Astrocyte (in vitro differentiated cells and primary cell): Measurements from ENCODE around the gene PLXDC2. TPM values are rescaled to one million over a fixed set of nuclear protein-coding genes. Genes with fewer than 3 reads are reported as not detected.

Experiments
- DNase-seq: peaks from one replicate; pipeline ENCODE4 v3.0.0-alpha.2; 2010; ENCODE audit warnings: low read depth
- FAIRE-seq: peaks from 2 replicates; lab custom pipeline; 2011; peaks lifted over from hg19 to GRCh38; lab: Jason Lieb, UNC
- H2AFZ ChIP-seq: 2 replicates; pipeline ENCODE4 v1.6.0; 2012; ENCODE audit warnings: low read depth, low read length, inconsistent platforms
- H3K27ac ChIP-seq: 2 replicates; pipeline ENCODE4 v1.5.1; 2011; ENCODE audit warnings: low read depth, low read length, inconsistent platforms
- H3K27me3 ChIP-seq: 2 replicates; pipeline ENCODE4 v1.6.0; 2011; ENCODE audit warnings: low read length, inconsistent platforms; ENCODE audit not compliant: insufficient read depth
- H3K36me3 ChIP-seq: 2 replicates; pipeline ENCODE4 v1.5.1; 2011; ENCODE audit warnings: low read length, inconsistent platforms; ENCODE audit not compliant: insufficient read depth
- H3K4me1 ChIP-seq: 2 replicates; pipeline ENCODE4 v1.5.1; 2011; ENCODE audit warnings: low read length, inconsistent platforms; ENCODE audit not compliant: insufficient read depth
- H3K4me2 ChIP-seq: 2 replicates; pipeline ENCODE4 v1.6.0; 2012; ENCODE audit warnings: low read length, inconsistent platforms
- H3K4me3 ChIP-seq: 2 replicates; pipeline ENCODE4 v1.5.1; 2011; ENCODE audit warnings: low read depth, mild to moderate bottlenecking, low read length, inconsistent platforms; ENCODE audit not compliant: insufficient read depth
- H3K79me2 ChIP-seq: 2 replicates; pipeline ENCODE4 v1.6.0; 2012; ENCODE audit warnings: mild to moderate bottlenecking, low read length, inconsistent platforms; ENCODE audit not compliant: insufficient read depth
- H3K9ac ChIP-seq: 2 replicates; pipeline ENCODE4 v1.6.0; 2012; ENCODE audit warnings: mild to moderate bottlenecking, low read length, inconsistent platforms
- H3K9me3 ChIP-seq: 2 replicates; pipeline ENCODE4 v1.5.1; 2012; ENCODE audit warnings: low read depth, mild to moderate bottlenecking, low read length, inconsistent platforms; ENCODE audit not compliant: insufficient read depth
- H4K20me1 ChIP-seq: 2 replicates; pipeline ENCODE4 v1.6.0; 2012; ENCODE audit warnings: low read length, inconsistent platforms; ENCODE audit not compliant: insufficient read depth
- H3K27ac Mint-ChIP-seq: one replicate; pipeline ENCODE4 v1.8.0; 2021; ENCODE audit warnings: mild to moderate bottlenecking, mixed read lengths; ENCODE audit not compliant: unreplicated experiment
- H3K27me3 Mint-ChIP-seq: one replicate; pipeline ENCODE4 v1.8.0; 2021; ENCODE audit warnings: low read depth, mixed read lengths; ENCODE audit not compliant: unreplicated experiment
- H3K36me3 Mint-ChIP-seq: one replicate; pipeline ENCODE4 v1.8.0; 2021; ENCODE audit warnings: low read depth, mixed read lengths; ENCODE audit not compliant: unreplicated experiment
- H3K4me1 Mint-ChIP-seq: one replicate; pipeline ENCODE4 v1.8.0; 2021; ENCODE audit warnings: low read depth, mixed read lengths; ENCODE audit not compliant: unreplicated experiment
- H3K4me3 Mint-ChIP-seq: one replicate; pipeline ENCODE4 v1.8.0; 2021; ENCODE audit warnings: mild to moderate bottlenecking, moderate library complexity, mixed read lengths; ENCODE audit not compliant: unreplicated experiment
- H3K9me3 Mint-ChIP-seq: one replicate; pipeline ENCODE4 v1.8.0; 2021; ENCODE audit warnings: mild to moderate bottlenecking, mixed read lengths; ENCODE audit not compliant: unreplicated experiment
- CTCF ChIP-seq: IDR thresholded peaks from 2 replicates; pipeline ENCODE4 v1.5.1; 2011; ENCODE audit warnings: low read depth, mild to moderate bottlenecking, inconsistent platforms, low read length, moderate library complexity; ENCODE audit not compliant: insufficient read depth
- EZH2 ChIP-seq: IDR thresholded peaks from 2 replicates; pipeline ENCODE4 v1.6.1; 2012; ENCODE audit warnings: mild to moderate bottlenecking, low read length, inconsistent platforms; ENCODE audit not compliant: insufficient read depth
- total RNA-seq: library from RNA; stranded (reverse); gene quantifications from 2 replicates; pipeline ENCODE4 v1.2.1, GENCODE V29; 2021

The PLXDC2 gene
- total RNA-seq, 1 donor from 2014 or later: 36.1 TPM

- no peaks in the 10 kb centered on the region for H3K27me3 Mint-ChIP-seq
- H4K20me1 ChIP-seq: no peaks in the 10 kb centered on the region
- peaks cover 11% of the 10 kb centered on the region for H3K4me1 Mint-ChIP-seq
- H3K27ac ChIP-seq: no peak overlapping the region
- no peak overlapping the region for H3K4me3 ChIP-seq
- H3K36me3 ChIP-seq: no peaks in the 10 kb centered on the region
- peaks cover 10% of the 10 kb centered on the region for H3K4me1 ChIP-seq
- H3K9ac ChIP-seq: no peak overlapping the region
- H3K79me2 ChIP-seq: no peaks in the 10 kb centered on the region
- FAIRE-seq (no peak), DNase-seq (peak; percentile 53)
- peaks cover 8% of the 10 kb centered on the region for H3K36me3 Mint-ChIP-seq
- H3K27me3 ChIP-seq: no peaks in the 10 kb centered on the region
- no peak overlapping the region for H2AFZ ChIP-seq
- no peak for TF ChIP-seq CTCF
- TF ChIP-seq EZH2: no peak
- no peaks in the 10 kb centered on the region for H3K9me3 ChIP-seq
- no peak overlapping the region for H3K4me2 ChIP-seq
- H3K27ac Mint-ChIP-seq: no peak overlapping the region
- no peaks in the 10 kb centered on the region for H3K9me3 Mint-ChIP-seq
- no peak overlapping the region for H3K4me3 Mint-ChIP-seq
Observed at GRCh38 chr10:20007426-20007825, 191.2 kb downstream of the PLXDC2 start.

- Mint-ChIP-seq H3K9me3 (no peaks in the 10 kb centered on the region), H3K4me3 (no peak overlapping the region), H3K27ac (no peak overlapping the region), H3K36me3 (peaks cover 8% of the 10 kb centered on the region), H3K4me1 (peaks cover 9% of the 10 kb centered on the region), H3K27me3 (no peaks in the 10 kb centered on the region)
- Histone ChIP-seq H3K4me3 (no peak overlapping the region), H3K36me3 (no peaks in the 10 kb centered on the region), H3K27ac (no peak overlapping the region), H3K79me2 (no peaks in the 10 kb centered on the region), H4K20me1 (no peaks in the 10 kb centered on the region), H2AFZ (no peak overlapping the region), H3K9ac (no peak overlapping the region), H3K27me3 (no peaks in the 10 kb centered on the region), H3K9me3 (no peaks in the 10 kb centered on the region), H3K4me1 (no peaks in the 10 kb centered on the region), H3K4me2 (no peak overlapping the region)
- FAIRE-seq: no peak
- TF ChIP-seq CTCF: no peak
- TF ChIP-seq EZH2: no peak
- no peak for DNase-seq
Observed at GRCh38 chr10:20013991-20014750, 197.9 kb downstream of the PLXDC2 start.

GRCh38 chr10:20017961-20018360 is 201.7 kb downstream of the PLXDC2 start:
- H3K36me3 Mint-ChIP-seq: peaks cover 8% of the 10 kb centered on the region
- Histone ChIP-seq H3K4me1 (no peaks in the 10 kb centered on the region), H3K27me3 (no peaks in the 10 kb centered on the region), H4K20me1 (no peaks in the 10 kb centered on the region), H3K4me3 (no peak overlapping the region), H2AFZ (no peak overlapping the region), H3K27ac (no peak overlapping the region), H3K79me2 (no peaks in the 10 kb centered on the region), H3K9me3 (peaks cover 2% of the 10 kb centered on the region), H3K4me2 (no peak overlapping the region), H3K36me3 (no peaks in the 10 kb centered on the region), H3K9ac (no peak overlapping the region)
- no peak for TF ChIP-seq CTCF
- no peak for TF ChIP-seq EZH2
- no peaks in the 10 kb centered on the region for H3K27me3 Mint-ChIP-seq
- DNase-seq (no peak), FAIRE-seq (no peak)
- peaks cover 9% of the 10 kb centered on the region for H3K4me1 Mint-ChIP-seq
- no peak overlapping the region for H3K27ac Mint-ChIP-seq
- no peak overlapping the region for H3K4me3 Mint-ChIP-seq
- no peaks in the 10 kb centered on the region for H3K9me3 Mint-ChIP-seq
